Measurements from ENCODE around the gene MICALL2.

Gene MICALL2

GRCh38 chr7:1458683-1459511 lies at the start of gene MICALL2:
TSS of gene MICALL2 (minus strand) at chr7:1459470. CDS start at chr7:1459326, 144 bp downstream.
- no peak for DNase-seq

- no peak for DNase-seq
Observed at GRCh38 chr7:1508277-1508758, 49.0 kb upstream of the MICALL2 start.

- DNase-seq, result no peak
Observed at GRCh38 chr7:1505731-1506550, 46.7 kb upstream of the MICALL2 start.

- DNase-seq, result peak; percentile 81
Observed at GRCh38 chr7:1503816-1504775, 44.8 kb upstream of the MICALL2 start, which contains the start of gene INTS1. TSS of gene INTS1 (minus strand) at chr7:1504389. CDS start at chr7:1503960, 429 bp downstream.

- DNase-seq, result no peak
Observed at GRCh38 chr7:1503390-1503789, 44.1 kb upstream of the MICALL2 start.

GRCh38 chr7:1502845-1503244 lies 43.6 kb upstream of the MICALL2 start:
- DNase-seq, result no peak

DNA sequence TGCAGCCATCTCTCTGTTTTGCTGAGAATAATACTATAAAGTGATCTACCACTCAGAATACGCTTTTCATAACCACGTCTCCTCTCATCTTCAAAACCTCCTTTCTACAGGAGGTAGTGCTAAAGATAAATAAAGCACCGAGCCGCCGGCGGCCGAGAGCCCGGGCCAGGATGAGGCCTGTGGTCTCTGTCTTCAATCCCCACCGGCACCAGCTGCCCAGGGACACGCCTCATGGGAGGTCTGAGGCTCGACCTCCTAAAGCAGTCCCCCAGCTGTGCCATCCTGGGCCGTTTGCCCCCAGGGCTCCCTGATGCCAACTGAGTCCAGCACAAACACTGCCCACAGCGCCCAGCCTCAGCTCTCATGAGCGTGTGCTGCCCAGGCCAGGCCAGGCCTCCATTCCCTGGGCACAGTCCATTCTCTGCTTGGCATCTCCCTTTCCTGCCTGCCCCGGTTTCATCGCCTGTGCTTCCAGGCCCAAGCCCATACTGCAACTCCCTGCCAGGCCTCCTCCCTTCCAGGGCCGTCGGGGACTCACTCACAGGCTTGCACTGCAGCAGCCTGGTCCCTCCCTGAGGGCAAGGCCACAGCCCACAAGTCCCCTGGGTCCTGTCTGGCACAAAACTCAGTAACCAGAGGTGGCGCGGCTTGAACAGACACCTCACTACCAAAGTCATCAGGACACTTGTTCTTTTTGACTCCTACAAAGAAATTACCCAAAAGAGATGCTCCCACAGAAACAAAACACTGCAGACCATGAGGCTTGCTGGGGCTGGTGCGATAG lies 42.4 kb upstream of the MICALL2 start:
- no peak for DNase-seq

GRCh38 chr7:1500064-1500807 lies 41.0 kb upstream of the MICALL2 start:
- no peak for DNase-seq

GRCh38 chr7:1499367-1500029 lies 40.2 kb upstream of the MICALL2 start:
- no peak for DNase-seq

- no peak for DNase-seq
Observed at GRCh38 chr7:1498370-1499305, 39.4 kb upstream of the MICALL2 start.

- DNase-seq, result no peak
Observed at GRCh38 chr7:1497293-1497927, 38.1 kb upstream of the MICALL2 start.

DNA sequence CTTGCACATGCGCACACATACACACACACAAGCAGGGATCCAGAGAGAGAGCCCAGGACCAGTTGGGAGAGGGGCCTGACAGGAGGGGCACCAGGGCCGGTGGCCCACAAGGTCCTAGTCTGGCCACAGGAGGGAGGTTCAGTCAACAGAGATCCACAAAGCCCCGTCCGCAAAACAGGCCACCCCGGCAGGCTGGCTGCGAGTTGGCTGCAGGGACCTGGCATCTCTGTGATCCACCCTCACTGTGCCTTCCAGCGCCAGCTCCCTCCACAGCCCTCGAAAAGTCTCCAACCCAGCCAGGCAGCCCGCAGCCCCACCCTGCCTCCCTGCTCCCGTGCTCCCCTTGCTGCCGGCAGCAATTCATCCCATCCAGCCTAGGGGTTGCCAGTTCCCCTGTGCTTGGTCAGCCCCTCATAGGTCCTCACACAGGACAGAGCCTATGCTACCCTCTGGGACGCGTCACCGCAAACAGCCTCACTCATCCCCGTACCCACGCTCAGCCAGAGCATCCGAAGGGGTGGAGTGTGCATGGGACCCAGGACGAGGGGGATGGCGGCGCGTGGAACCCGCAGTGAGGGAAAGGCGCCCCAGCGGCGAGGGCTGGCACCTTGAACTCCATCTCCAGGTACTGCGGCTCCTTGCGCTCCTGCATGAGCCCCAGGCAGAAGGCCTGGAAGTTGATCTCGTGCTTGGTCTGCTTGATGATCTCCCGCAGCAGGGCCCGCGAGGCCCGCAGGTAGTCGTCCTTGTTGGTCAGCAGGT lies 37.4 kb upstream of the MICALL2 start:
- no peak for DNase-seq

DNA sequence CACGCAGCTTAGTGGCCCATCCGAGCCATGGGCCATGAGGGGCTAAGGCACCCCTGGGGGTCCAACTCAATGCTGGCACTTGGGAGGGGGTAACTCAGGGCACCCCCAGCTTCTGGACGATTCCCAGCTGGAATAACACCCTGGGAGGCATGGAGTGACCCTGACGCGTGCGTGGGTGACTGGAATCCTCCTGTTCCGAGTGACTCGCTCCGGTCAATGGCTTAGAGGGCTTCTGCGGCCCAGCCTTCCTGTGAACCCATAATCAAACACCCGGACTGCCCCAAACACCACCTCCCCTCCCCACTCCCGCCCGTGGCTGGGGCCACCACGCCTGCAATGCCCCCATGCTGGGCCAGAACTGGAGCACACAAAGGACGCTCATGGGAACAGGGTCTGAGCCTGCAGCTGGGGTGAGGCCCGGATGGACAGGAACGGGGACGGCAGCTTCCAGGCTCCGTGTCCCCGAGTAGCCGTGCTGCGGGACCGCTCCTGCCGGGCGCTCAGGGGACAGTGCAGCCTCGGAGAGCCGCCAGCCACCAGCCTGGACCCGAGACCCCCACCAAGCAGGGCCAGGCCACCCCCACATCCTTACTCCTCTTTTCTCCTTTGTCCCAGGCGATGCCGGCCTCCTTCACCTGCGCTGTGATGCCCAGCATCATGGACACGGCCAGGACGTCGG lies 36.4 kb upstream of the MICALL2 start:
- DNase-seq, result no peak

GRCh38 chr7:1494866-1495563 lies 35.7 kb upstream of the MICALL2 start:
- DNase-seq, result no peak

GRCh38 chr7:1494447-1494846 lies 35.2 kb upstream of the MICALL2 start:
- DNase-seq, result no peak

- DNase-seq, result no peak
Observed at GRCh38 chr7:1493571-1493970, 34.3 kb upstream of the MICALL2 start.

- DNase-seq, result no peak
Observed at GRCh38 chr7:1493129-1493528, 33.9 kb upstream of the MICALL2 start.
